NT2/D1 (cell line): ENCODE results near the gene KRT75.

ENCODE experiments used
- DNase-seq: peaks from one replicate; pipeline ENCODE4 v3.0.0-alpha.2; 2011; ENCODE audit warnings: low read depth, low spot score
- H3K27me3 ChIP-seq: 2 replicates; pipeline ENCODE4 v1.6.0; 2011; ENCODE audit warnings: mild to moderate bottlenecking; ENCODE audit not compliant: insufficient read length, insufficient read depth
- H3K36me3 ChIP-seq: 2 replicates; pipeline ENCODE4 v1.6.1; 2011; ENCODE audit warnings: mild to moderate bottlenecking, low read length, mixed read lengths; ENCODE audit not compliant: insufficient read depth, insufficient read length
- H3K4me1 ChIP-seq: 2 replicates; pipeline ENCODE4 v1.5.1; 2011; ENCODE audit not compliant: insufficient read depth, insufficient read length
- H3K4me3 ChIP-seq: 2 replicates; pipeline ENCODE4 v1.5.1; 2011; ENCODE audit warnings: low read depth; ENCODE audit not compliant: insufficient read length
- H3K9ac ChIP-seq: 2 replicates; pipeline ENCODE4 v1.6.0; 2011; ENCODE audit warnings: low read depth; ENCODE audit not compliant: insufficient read length
- H3K9me3 ChIP-seq: 2 replicates; pipeline ENCODE4 v1.5.1; 2011; ENCODE audit warnings: mild to moderate bottlenecking, low read length; ENCODE audit not compliant: insufficient read depth
- SUZ12 ChIP-seq: IDR thresholded peaks from 2 replicates; pipeline ENCODE4 v1.6.1; 2011; ENCODE audit not compliant: insufficient read length, insufficient read depth; ENCODE audit errors: extremely low read depth
- YY1 ChIP-seq: IDR thresholded peaks from 2 replicates; pipeline ENCODE4 v1.6.1; 2011; ENCODE audit not compliant: insufficient read length, insufficient read depth
- ZNF274 ChIP-seq: IDR thresholded peaks from 2 replicates; pipeline ENCODE4 v1.6.1; 2011; ENCODE audit warnings: mild to moderate bottlenecking, low read depth, low read length

KRT75 gene

DNA sequence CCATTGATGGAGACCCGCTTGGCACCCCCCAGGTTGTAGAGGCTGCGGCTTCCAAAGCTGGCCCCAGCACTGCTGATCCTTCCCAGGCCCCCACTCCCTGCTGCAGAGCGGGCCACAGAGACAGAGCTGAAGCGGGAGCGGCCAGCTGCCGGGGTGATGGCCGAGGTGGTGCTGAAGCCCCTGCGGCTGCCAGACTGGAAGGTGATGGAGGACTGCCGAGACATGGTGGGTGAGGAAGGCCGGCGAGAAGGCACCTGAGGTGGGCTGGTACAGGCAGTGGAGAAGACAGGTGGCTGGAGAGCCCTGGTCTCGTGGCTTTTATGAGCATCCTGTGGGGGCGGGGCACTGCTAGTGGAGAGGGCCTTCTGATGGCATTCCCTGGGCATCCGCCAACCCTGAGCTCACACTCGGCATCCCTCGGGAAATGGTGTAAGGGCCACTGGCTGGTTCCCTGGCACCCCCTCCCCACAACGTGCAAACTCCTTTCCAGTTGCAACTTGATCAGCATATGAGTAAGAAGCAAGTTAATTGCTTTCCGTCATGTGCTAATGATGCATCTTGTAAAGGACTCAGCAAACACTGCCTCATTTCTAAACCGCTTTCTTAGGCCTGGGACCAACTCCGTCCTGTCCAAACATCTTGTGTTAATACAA lies at the start of gene KRT75:
Gene KRT75, minus strand, starts transcription at position 291 of the 653 bp plus-strand sequence. Its CDS starts 67 bp downstream, at position 224.
- DNase-seq: no peak
- TF ChIP-seq SUZ12 (no peak), ZNF274 (no peak), YY1 (no peak)
- Histone ChIP-seq H3K27me3 (no peaks in the 10 kb centered on the region), H3K36me3 (no peaks in the 10 kb centered on the region), H3K9me3 (no peaks in the 10 kb centered on the region), H3K4me1 (peaks cover 6% of the 10 kb centered on the region), H3K9ac (no peak within 1 kb of the TSS), H3K4me3 (no peak within 1 kb of the TSS)

DNA sequence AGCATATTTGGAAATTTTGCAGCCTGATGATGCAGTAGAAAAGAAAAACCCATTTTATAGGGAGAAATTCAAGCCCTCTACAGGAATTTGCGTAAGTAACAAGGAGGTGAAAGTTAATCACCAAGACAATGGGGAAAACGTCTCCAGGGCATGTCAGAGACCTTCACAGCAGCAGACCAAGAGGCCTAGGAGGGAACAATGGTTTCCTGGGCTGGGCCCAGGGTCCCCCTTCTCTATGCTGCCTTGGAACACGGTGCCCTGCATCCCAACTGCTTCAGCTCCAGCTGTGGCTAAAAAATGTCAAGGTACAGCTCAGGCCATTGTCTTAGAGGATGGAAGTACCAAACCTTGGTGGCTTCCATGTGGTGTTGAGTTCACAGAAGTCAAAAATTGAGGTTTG lies 45.9 kb upstream of the KRT75 start:
- Histone ChIP-seq H3K4me3 (no peak overlapping the region), H3K4me1 (no peaks in the 10 kb centered on the region), H3K9ac (no peak overlapping the region), H3K27me3 (no peaks in the 10 kb centered on the region), H3K9me3 (peaks cover 58% of the 10 kb centered on the region), H3K36me3 (no peaks in the 10 kb centered on the region)
- DNase-seq: no peak
- TF ChIP-seq SUZ12 (no peak), YY1 (no peak), ZNF274 (no peak)

DNA sequence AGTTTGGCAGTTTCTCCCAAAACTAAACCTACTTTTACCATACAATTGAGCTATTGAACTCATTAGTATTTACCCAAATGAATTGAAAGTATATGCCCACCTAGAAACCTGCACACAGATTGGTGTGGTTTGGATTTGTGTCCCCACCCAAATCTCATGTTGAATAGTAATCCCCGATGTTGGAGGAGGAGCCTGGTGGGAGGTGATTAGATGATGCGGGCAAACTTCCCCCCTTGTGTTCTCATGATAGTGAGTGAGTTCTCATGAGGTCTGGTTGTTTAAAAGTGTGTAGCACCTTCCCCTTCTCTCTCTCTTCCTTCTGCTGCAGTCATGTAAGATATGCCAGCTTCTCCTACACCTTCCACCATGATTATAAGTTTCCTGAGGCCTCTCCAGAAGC lies 43.5 kb upstream of the KRT75 start:
- peaks cover 53% of the 10 kb centered on the region; the same call in 1 of the 2 replicates for H3K9me3 ChIP-seq
- no peak overlapping the region for H3K4me3 ChIP-seq
- no peak for TF ChIP-seq ZNF274
- TF ChIP-seq YY1: no peak
- no peak for TF ChIP-seq SUZ12

DNA sequence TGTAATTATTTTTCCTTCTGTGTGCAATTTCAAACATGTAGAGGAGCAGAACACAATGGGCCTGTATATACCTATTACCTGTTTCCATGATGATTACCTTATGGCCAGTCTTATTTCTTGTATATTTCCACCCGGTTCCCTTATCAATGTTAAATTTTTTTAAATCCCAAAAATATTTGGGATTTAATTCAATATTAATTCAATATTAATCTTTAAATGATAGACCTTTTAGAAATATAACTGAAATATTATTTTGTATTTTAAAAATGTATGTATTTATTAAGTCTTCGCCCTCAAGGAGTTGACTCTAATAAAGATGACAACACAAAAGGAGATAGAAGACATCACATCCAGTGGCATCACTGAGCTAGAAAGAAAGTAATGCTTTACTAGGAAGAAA lies 40.0 kb upstream of the KRT75 start:
- Histone ChIP-seq H3K4me1 (no peaks in the 10 kb centered on the region), H3K9ac (no peak overlapping the region), H3K27me3 (no peaks in the 10 kb centered on the region), H3K4me3 (no peak overlapping the region), H3K36me3 (no peaks in the 10 kb centered on the region), H3K9me3 (peaks cover 36% of the 10 kb centered on the region; the same call in 1 of the 2 replicates)
- no peak for DNase-seq
- TF ChIP-seq YY1: no peak
- TF ChIP-seq SUZ12: no peak
- no peak for TF ChIP-seq ZNF274

More for the DNA sequence above, 43.5 kb upstream of the KRT75 start:
- Histone ChIP-seq H3K9ac (no peak overlapping the region), H3K27me3 (no peaks in the 10 kb centered on the region), H3K4me1 (no peaks in the 10 kb centered on the region), H3K36me3 (no peaks in the 10 kb centered on the region)
- DNase-seq: no peak

DNA sequence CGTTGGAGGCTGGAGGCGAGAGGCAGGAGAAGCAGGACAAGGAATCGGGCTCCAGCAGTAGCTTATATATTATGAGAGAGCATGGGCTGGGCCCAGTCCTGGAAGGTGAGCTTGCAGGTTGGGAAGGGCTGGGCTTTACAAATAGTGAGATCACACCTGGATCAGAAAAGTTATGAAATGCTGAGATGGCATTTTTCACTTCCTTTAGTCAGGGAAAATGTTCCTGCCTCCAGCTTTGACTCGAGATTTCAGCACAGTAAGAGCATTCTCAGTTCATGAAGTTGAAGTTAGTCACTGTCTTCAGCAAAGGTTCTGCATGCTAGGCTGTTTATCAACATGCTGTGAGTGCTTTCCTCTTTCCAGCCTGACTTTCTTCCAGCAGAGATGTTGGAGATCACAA lies 39.6 kb upstream of the KRT75 start, which contains the start of gene KRT6C:
Gene KRT6C, minus strand, starts transcription at position 38 of the 400 bp plus-strand sequence. CDS start 68 bp downstream, outside the sequence.
- Histone ChIP-seq H3K4me1 (no peaks in the 10 kb centered on the region), H3K27me3 (no peaks in the 10 kb centered on the region), H3K9me3 (peaks cover 32% of the 10 kb centered on the region; the same call in 1 of the 2 replicates), H3K36me3 (no peaks in the 10 kb centered on the region), H3K9ac (no peak within 1 kb of the TSS), H3K4me3 (no peak within 1 kb of the TSS)
- no peak for TF ChIP-seq SUZ12
- no peak for TF ChIP-seq ZNF274
- no peak for TF ChIP-seq YY1
- no peak for DNase-seq

DNA sequence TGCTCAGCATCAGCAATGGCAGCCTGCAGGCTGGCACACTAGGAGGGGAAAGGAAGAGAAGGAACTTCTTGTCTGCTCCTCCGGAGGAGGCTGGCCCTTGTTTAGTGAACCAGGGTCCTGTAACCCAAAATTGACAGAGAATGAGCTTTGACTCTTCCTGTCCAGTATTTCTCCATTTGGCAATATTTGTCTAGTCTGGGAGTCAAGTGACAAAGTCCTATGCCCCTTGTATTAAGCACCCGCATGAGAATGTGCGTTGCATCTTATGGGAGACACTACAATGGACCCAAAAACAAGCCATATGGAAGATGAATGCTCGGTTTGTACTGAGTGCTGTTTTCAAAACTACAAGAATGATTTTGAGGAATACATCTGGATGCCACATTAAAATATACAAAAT lies 35.7 kb upstream of the KRT75 start:
- Histone ChIP-seq H3K27me3 (no peaks in the 10 kb centered on the region), H3K9me3 (peaks cover 5% of the 10 kb centered on the region; the same call in 1 of the 2 replicates), H3K4me1 (no peaks in the 10 kb centered on the region), H3K9ac (no peak overlapping the region), H3K4me3 (no peak overlapping the region), H3K36me3 (no peaks in the 10 kb centered on the region)
- TF ChIP-seq SUZ12 (no peak), YY1 (no peak), ZNF274 (no peak)
- DNase-seq: no peak

DNA sequence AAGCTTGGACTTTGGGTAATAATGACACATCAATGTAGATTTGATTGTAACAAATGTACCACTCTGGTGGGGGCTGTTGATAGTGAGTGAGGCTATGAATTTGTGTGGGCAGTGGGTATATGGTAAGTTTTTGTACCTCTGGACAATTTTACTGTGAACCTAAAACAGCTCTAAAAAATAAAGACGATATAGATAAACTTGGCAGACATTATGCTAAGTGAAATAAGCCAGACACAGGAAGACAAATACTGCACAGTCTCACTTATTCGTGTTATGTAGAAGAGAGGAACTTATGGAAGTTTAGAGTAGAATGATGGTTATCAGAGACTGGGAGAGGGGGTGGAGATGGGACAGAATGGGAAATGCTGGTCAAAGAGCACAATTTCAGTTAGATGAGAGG lies 30.7 kb upstream of the KRT75 start:
- H3K4me3 ChIP-seq: no peak overlapping the region
- TF ChIP-seq ZNF274 (no peak), YY1 (no peak), SUZ12 (no peak)
- no peak for DNase-seq
- H3K27me3 ChIP-seq: no peaks in the 10 kb centered on the region
- H3K36me3 ChIP-seq: no peaks in the 10 kb centered on the region
- H3K9me3 ChIP-seq: no peaks in the 10 kb centered on the region; the same call in 1 of the 2 replicates
- no peak overlapping the region for H3K9ac ChIP-seq
- no peaks in the 10 kb centered on the region for H3K4me1 ChIP-seq
